ENCODE measurements around the gene CCNB1. TPM values are rescaled to one million over a fixed set of nuclear protein-coding genes. Genes with fewer than 3 reads are reported as not detected.

The CCNB1 gene
- total and polyA plus RNA-seq, 8 donors = 6.2 to 34.4 (median 14.4) TPM; not detected in 1

- Histone ChIP-seq H3K36me3 (no peaks in the 10 kb centered on the region), H3K27me3 (no peaks in the 10 kb centered on the region), H3K9me3 (no peaks in the 10 kb centered on the region), H3K4me1 (peaks cover 7 to 10% (median 9%) of the 10 kb centered on the region in 4 donors), H3K4me3 (no peak overlapping the region), H3K27ac (no peak overlapping the region)
- no peak for TF ChIP-seq EP300 (IDR thresholded peaks at IDR 0.05)
- TF ChIP-seq CTCF (IDR thresholded peaks at IDR 0.05) = no peak
- TF ChIP-seq POLR2AphosphoS5 (IDR thresholded peaks at IDR 0.05) = no peak
- TF ChIP-seq POLR2A (IDR thresholded peaks at IDR 0.05) = no peak
- intact Hi-C loops (cut with DNase I; ENCODE audit: low total_unique reads) = loop anchor here (10.0 kb wide), 1 partner anchor 90 kb away; the partner anchor contains the start of gene SLC30A5
- no peak for DNase-seq
- 85 to 90% (median 88%) methylated on average over 1 of the region's 1 CpG for WGBS, 5 donors
These were observed 17.7 kb downstream of the CCNB1 start for GRCh38 chr5:69184621-69185020.

GRCh38 chr5:69187342-69187741 lies 20.4 kb downstream of the CCNB1 start:
- no peaks in the 10 kb centered on the region for H3K36me3 ChIP-seq
- intact Hi-C loops (cut with DNase I; ENCODE audit: low total_unique reads) = loop anchor here (10.0 kb wide), 1 partner anchor 93 kb away; the partner anchor contains the start of gene SLC30A5
- H3K27ac ChIP-seq = no peak overlapping the region
- peaks cover 14 to 21% (median 17%) of the 10 kb centered on the region in 4 donors for H3K4me1 ChIP-seq
- no peak for TF ChIP-seq POLR2A (IDR thresholded peaks at IDR 0.05)
- no peak for TF ChIP-seq CTCF (IDR thresholded peaks at IDR 0.05)
- TF ChIP-seq EP300 (IDR thresholded peaks at IDR 0.05) = no peak
- no peak for TF ChIP-seq POLR2AphosphoS5 (IDR thresholded peaks at IDR 0.05)
- no peaks in the 10 kb centered on the region for H3K9me3 ChIP-seq
- H3K4me3 ChIP-seq = no peak overlapping the region
- DNase-seq = no peak
- no peaks in the 10 kb centered on the region for H3K27me3 ChIP-seq
- 91 to 97% (median 94%) methylated on average over 2 of the region's 2 CpGs for WGBS, 5 donors

- 12 to 16% (median 13%) methylated on average over 8 of the region's 8 CpGs for WGBS, 5 donors
- H3K27me3 ChIP-seq = no peaks in the 10 kb centered on the region
- intact Hi-C loops (cut with DNase I; ENCODE audit: low total_unique reads) = loop anchor here (10.0 kb wide), 1 partner anchor 94 kb away; the partner anchor contains the start of gene SLC30A5
These were observed 21.8 kb downstream of the CCNB1 start for GRCh38 chr5:69188811-69189161.

More at GRCh38 chr5:69188811-69189161, 21.8 kb downstream of the CCNB1 start:
- H3K27ac ChIP-seq = peak overlapping the region; percentile 53 to 85 (median 76)
- TF ChIP-seq CTCF (IDR thresholded peaks at IDR 0.05) (no peak), POLR2A (IDR thresholded peaks at IDR 0.05) (no peak), EP300 (IDR thresholded peaks at IDR 0.05) (no peak)
- peaks cover 14 to 21% (median 17%) of the 10 kb centered on the region in 4 donors for H3K4me1 ChIP-seq
- no peaks in the 10 kb centered on the region for H3K36me3 ChIP-seq
- no peaks in the 10 kb centered on the region for H3K9me3 ChIP-seq
- peak overlapping the region; percentile 69 to 83 (median 82) for H3K4me3 ChIP-seq
- DNase-seq = no peak

All from stomach (tissue), 9 donors.